GM21717 (cell line): ENCODE measurements around the gene GRAMD1C.
"Not testable (repeated sequence)": the region's sequence is repeated elsewhere in the genome, so short reads cannot be mapped to it uniquely, and the experiment has no call there.

Experiments used
- ATAC-seq: cut with Tn5 transposase; IDR thresholded peaks from one replicate; pipeline ENCODE4 v1.9.1; 2021; ENCODE audit warnings: mild to moderate bottlenecking, moderate library complexity; ENCODE audit not compliant: unreplicated experiment

Gene GRAMD1C

GRCh38 chr3:113850391-113850790 lies 11.8 kb downstream of the GRAMD1C start:
- not testable (repeated sequence) for ATAC-seq

GRCh38 chr3:113852506-113852905 lies 13.9 kb downstream of the GRAMD1C start:
- no peak for ATAC-seq

GRCh38 chr3:113867506-113867905 lies 28.9 kb downstream of the GRAMD1C start:
- no peak for ATAC-seq

GRCh38 chr3:113873293-113873692 lies 34.7 kb downstream of the GRAMD1C start:
- no peak for ATAC-seq

GRCh38 chr3:113873814-113874526 lies 35.4 kb downstream of the GRAMD1C start:
- no peak for ATAC-seq

GRCh38 chr3:113878403-113878802 lies 39.8 kb downstream of the GRAMD1C start:
- no peak for ATAC-seq

GRCh38 chr3:113885050-113885449 lies 46.5 kb downstream of the GRAMD1C start:
- no peak for ATAC-seq

- ATAC-seq = no peak
These were observed 51.8 kb downstream of the GRAMD1C start for GRCh38 chr3:113890256-113890900.

GRCh38 chr3:113894927-113895326 lies 56.3 kb downstream of the GRAMD1C start:
- ATAC-seq = no peak

- no peak for ATAC-seq
These were observed 57.4 kb downstream of the GRAMD1C start for GRCh38 chr3:113895964-113896363.

- ATAC-seq = no peak
These were observed 58.3 kb downstream of the GRAMD1C start for GRCh38 chr3:113896930-113897329.

GRCh38 chr3:113897373-113897777 lies 58.8 kb downstream of the GRAMD1C start:
- no peak for ATAC-seq

GRCh38 chr3:113898892-113899291 lies 60.3 kb downstream of the GRAMD1C start:
- no peak for ATAC-seq

- ATAC-seq = no peak
These were observed 68.1 kb downstream of the GRAMD1C start for GRCh38 chr3:113906568-113907140.

- no peak for ATAC-seq
These were observed 69.5 kb downstream of the GRAMD1C start for GRCh38 chr3:113908133-113908532.

- no peak for ATAC-seq
These were observed 72.4 kb downstream of the GRAMD1C start for GRCh38 chr3:113910966-113911365.

GRCh38 chr3:113912552-113913236 lies 74.1 kb downstream of the GRAMD1C start:
- peak; percentile 95 for ATAC-seq

- ATAC-seq = no peak
These were observed 76.1 kb downstream of the GRAMD1C start for GRCh38 chr3:113914646-113915045.

- no peak for ATAC-seq
These were observed 89.0 kb downstream of the GRAMD1C start for GRCh38 chr3:113927556-113927955.

GRCh38 chr3:113946831-113947230 lies 108.2 kb downstream of the GRAMD1C start:
- no peak for ATAC-seq

- ATAC-seq = peak; percentile 77
These were observed 108.9 kb downstream of the GRAMD1C start, which contains the start of gene ZDHHC23 for GRCh38 chr3:113947372-113948014. TSS of gene ZDHHC23 (plus strand) at chr3:113948013. CDS start at chr3:113948803, 790 bp downstream.
